ENCODE data around the gene SLC15A5.

The SLC15A5 gene

DNA sequence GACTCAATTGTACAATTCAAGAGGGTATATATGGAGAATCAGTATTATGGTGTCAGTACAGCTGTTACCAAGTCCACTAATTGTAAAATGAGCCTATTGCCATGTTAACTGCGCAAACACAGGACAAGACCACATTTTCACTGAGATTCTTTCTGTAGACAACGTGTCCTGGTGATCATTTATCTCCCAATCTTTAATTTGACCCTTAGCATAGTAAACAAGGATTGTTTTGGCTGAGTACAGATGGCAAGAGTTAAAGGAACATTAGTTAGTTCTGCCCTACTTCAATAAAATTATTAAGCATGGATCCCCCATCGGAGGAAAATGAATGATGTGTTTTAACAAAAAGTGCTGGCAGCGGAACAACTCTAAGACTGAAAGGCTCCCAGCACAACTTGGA, 36.1 kb downstream of the SLC15A5 start:
- no peak overlapping the region for H3K27ac ChIP-seq
- TF ChIP-seq, protein P1, sequence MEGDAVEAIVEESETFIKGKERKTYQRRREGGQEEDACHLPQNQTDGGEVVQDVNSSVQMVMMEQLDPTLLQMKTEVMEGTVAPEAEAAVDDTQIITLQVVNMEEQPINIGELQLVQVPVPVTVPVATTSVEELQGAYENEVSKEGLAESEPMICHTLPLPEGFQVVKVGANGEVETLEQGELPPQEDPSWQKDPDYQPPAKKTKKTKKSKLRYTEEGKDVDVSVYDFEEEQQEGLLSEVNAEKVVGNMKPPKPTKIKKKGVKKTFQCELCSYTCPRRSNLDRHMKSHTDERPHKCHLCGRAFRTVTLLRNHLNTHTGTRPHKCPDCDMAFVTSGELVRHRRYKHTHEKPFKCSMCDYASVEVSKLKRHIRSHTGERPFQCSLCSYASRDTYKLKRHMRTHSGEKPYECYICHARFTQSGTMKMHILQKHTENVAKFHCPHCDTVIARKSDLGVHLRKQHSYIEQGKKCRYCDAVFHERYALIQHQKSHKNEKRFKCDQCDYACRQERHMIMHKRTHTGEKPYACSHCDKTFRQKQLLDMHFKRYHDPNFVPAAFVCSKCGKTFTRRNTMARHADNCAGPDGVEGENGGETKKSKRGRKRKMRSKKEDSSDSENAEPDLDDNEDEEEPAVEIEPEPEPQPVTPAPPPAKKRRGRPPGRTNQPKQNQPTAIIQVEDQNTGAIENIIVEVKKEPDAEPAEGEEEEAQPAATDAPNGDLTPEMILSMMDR (IDR thresholded peaks at IDR 0.05): no peak

DNA sequence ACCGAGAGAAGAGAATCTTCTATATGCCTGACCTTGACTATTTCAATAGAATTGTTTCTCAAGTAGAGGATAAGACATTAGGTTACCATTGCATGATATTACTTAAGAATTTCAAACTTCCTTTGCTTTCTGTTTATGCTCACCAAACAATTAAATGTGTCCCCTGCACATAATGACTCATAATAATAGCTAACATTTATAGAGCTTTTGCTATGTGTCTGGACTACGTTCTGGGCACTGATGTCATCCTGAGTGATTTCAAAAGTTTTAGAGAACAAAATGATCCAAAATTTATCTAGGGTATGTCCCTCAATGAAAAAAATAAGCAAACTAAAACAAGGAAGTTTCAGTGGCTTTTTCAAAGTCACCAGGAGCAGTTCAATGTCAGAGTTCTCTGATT, 38.8 kb downstream of the SLC15A5 start:
- H3K9me3 ChIP-seq (ENCODE audit: control insufficient read depth, low read length): no peaks in the 10 kb centered on the region
- no peaks in the 10 kb centered on the region for H3K36me3 ChIP-seq (ENCODE audit: control insufficient read depth, insufficient read depth, low read length)
- H3K4me2 ChIP-seq (ENCODE audit: low read length): no peak overlapping the region
- H3K4me3 ChIP-seq (ENCODE audit: low read depth, low read length): no peak overlapping the region
- H3K27me3 ChIP-seq (ENCODE audit: control insufficient read depth, insufficient read depth, low read length): no peaks in the 10 kb centered on the region
- no peak overlapping the region for H2AFZ ChIP-seq
- no peaks in the 10 kb centered on the region for H3K4me1 ChIP-seq
- H3K27ac ChIP-seq: no peak overlapping the region
- TF ChIP-seq, protein P1 (IDR thresholded peaks at IDR 0.05): no peak
- H3K9ac ChIP-seq: no peak overlapping the region
- no peaks in the 10 kb centered on the region for H3K79me2 ChIP-seq

More for the DNA sequence above, 36.1 kb downstream of the SLC15A5 start:
- Histone ChIP-seq H3K9me3 (ENCODE audit: control insufficient read depth, low read length) (no peaks in the 10 kb centered on the region), H3K4me2 (ENCODE audit: low read length) (no peak overlapping the region), H3K36me3 (ENCODE audit: control insufficient read depth, insufficient read depth, low read length) (no peaks in the 10 kb centered on the region), H3K4me1 (no peaks in the 10 kb centered on the region), H3K4me3 (ENCODE audit: low read depth, low read length) (no peak overlapping the region), H3K9ac (no peak overlapping the region), H3K27me3 (ENCODE audit: control insufficient read depth, insufficient read depth, low read length) (no peaks in the 10 kb centered on the region), H3K79me2 (no peaks in the 10 kb centered on the region), H2AFZ (no peak overlapping the region)

DNA sequence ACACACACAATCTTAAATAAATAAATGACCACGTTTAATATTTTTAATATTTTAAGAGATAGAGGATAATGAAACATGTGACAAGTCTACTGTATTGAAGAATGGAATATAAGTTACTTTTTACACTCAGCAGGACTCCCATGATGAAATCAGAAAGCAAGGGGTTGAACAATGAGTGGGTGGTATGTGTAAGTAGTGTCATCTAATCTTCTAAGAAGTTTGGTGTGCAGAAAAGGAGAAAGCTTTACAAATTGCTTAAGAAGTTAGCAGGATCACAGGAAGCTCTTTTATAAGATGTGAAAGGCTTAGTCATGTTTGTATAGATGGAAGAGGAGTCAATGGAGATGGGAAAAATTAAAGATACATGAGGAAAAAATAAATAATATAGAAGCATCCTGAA, 47.8 kb downstream of the SLC15A5 start:
- H3K4me3 ChIP-seq (ENCODE audit: low read depth, low read length): no peak overlapping the region
- TF ChIP-seq, protein P1 (IDR thresholded peaks at IDR 0.05): no peak
- no peaks in the 10 kb centered on the region for H3K27me3 ChIP-seq (ENCODE audit: control insufficient read depth, insufficient read depth, low read length)
- H3K9me3 ChIP-seq (ENCODE audit: control insufficient read depth, low read length): no peaks in the 10 kb centered on the region
- H3K27ac ChIP-seq: no peak overlapping the region
- H3K4me1 ChIP-seq: no peaks in the 10 kb centered on the region
- H3K4me2 ChIP-seq (ENCODE audit: low read length): no peak overlapping the region
- H3K9ac ChIP-seq: no peak overlapping the region
- H3K79me2 ChIP-seq: no peaks in the 10 kb centered on the region
- H2AFZ ChIP-seq: no peak overlapping the region
- no peaks in the 10 kb centered on the region for H3K36me3 ChIP-seq (ENCODE audit: control insufficient read depth, insufficient read depth, low read length)

DNA sequence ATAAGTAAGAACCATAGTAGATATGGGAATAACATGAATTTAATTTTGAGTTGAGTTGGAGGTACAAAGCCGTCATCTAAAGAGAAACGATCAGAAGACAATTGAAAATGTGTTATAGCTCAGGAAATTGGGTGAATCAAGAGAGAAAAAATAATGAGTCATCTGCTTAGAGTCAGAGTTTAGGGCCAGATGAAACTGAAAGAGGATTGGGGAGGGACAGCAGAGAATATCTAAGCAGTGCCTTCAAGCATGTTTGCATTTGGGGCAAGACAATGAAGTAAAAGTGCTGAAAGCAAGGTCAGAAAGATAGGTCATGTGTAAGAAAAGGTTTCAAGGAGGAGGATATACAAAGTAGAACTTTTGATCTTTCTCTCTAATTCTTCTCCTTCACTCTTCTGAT, 49.4 kb downstream of the SLC15A5 start:
- no peaks in the 10 kb centered on the region for H3K79me2 ChIP-seq
- TF ChIP-seq, protein P1 (IDR thresholded peaks at IDR 0.05): no peak
- no peak overlapping the region for H3K4me3 ChIP-seq (ENCODE audit: low read depth, low read length)
- no peaks in the 10 kb centered on the region for H3K36me3 ChIP-seq (ENCODE audit: control insufficient read depth, insufficient read depth, low read length)
- H3K27ac ChIP-seq: no peak overlapping the region
- H3K27me3 ChIP-seq (ENCODE audit: control insufficient read depth, insufficient read depth, low read length): no peaks in the 10 kb centered on the region
- no peaks in the 10 kb centered on the region for H3K4me1 ChIP-seq
- no peak overlapping the region for H2AFZ ChIP-seq
- no peak overlapping the region for H3K4me2 ChIP-seq (ENCODE audit: low read length)
- H3K9me3 ChIP-seq (ENCODE audit: control insufficient read depth, low read length): no peaks in the 10 kb centered on the region
- no peak overlapping the region for H3K9ac ChIP-seq

DNA sequence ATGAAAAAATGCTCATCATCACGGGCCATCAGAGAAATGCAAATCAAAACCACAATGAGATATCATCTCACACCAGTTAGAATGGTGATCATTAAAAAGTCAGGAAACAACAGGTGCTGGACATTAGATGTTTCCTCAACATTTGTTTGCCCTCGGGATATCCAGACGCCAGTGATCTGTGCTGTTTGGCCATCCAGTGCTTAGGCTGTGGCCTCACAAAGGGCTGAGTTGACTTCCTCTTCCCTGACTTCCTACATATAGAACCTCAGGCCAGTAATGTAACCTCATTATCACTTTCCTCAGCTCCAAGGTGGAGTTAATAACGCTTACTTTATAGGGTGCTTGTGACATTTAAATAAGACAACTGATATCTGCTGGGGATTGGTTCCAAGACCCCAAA, 51.8 kb downstream of the SLC15A5 start:
- no peak overlapping the region for H3K4me3 ChIP-seq (ENCODE audit: low read depth, low read length)
- no peaks in the 10 kb centered on the region for H3K9me3 ChIP-seq (ENCODE audit: control insufficient read depth, low read length)
- H3K27me3 ChIP-seq (ENCODE audit: control insufficient read depth, insufficient read depth, low read length): no peaks in the 10 kb centered on the region
- no peaks in the 10 kb centered on the region for H3K4me1 ChIP-seq
- TF ChIP-seq, protein P1 (IDR thresholded peaks at IDR 0.05): no peak
- H3K4me2 ChIP-seq (ENCODE audit: low read length): no peak overlapping the region
- no peaks in the 10 kb centered on the region for H3K36me3 ChIP-seq (ENCODE audit: control insufficient read depth, insufficient read depth, low read length)
- H3K9ac ChIP-seq: no peak overlapping the region
- H3K79me2 ChIP-seq: no peaks in the 10 kb centered on the region
- H2AFZ ChIP-seq: no peak overlapping the region
- H3K27ac ChIP-seq: no peak overlapping the region
